NOMO-1 treated with dmso at 0.1 percent for 144 hours (cell line): ENCODE measurements around the gene PLA2G2F.
"Not testable (repeated sequence)": the region's sequence is repeated elsewhere in the genome, so short reads cannot be mapped to it uniquely, and the experiment has no call there.

Experiments used
- DNase-seq: peaks from one replicate; lab custom pipeline; 2025; ENCODE audit not compliant: unreplicated experiment; lab: John Stamatoyannopoulos, UW

PLA2G2F gene

DNA sequence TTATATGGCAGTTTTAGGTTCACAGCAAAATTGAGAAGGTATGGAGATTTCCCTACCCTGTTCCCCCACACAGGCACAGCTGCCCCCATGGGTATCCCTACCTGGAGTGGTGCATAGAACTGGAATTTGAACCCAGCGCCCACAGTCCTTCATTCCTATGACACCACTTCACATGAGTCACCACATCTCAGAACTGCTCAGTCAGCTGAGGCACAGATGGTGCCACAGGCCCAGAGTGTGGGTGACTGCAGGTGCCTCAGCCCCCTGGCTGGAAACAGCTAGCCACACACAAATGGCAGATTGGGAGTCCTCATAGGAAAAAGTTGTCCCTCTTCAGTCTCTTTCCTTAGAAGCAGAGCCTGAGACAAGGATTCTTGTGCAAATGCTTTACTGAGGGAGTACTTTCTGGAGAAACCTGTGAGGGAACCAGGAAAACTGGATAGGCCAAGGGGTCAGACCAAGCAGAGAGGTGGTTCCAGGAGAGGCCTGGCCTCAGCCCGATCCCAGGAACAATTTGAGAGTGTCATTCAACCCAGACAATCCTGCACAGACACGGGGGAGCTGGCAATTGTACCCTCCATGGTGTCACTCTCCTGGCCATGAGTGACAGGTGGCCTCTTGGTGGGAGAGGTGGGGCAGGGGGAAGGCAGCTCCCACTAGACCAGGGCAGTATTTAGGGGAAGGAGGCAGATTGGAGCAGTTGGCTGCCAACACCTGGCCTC, 26.7 kb upstream of the PLA2G2F start:
- DNase-seq, result no peak

DNA sequence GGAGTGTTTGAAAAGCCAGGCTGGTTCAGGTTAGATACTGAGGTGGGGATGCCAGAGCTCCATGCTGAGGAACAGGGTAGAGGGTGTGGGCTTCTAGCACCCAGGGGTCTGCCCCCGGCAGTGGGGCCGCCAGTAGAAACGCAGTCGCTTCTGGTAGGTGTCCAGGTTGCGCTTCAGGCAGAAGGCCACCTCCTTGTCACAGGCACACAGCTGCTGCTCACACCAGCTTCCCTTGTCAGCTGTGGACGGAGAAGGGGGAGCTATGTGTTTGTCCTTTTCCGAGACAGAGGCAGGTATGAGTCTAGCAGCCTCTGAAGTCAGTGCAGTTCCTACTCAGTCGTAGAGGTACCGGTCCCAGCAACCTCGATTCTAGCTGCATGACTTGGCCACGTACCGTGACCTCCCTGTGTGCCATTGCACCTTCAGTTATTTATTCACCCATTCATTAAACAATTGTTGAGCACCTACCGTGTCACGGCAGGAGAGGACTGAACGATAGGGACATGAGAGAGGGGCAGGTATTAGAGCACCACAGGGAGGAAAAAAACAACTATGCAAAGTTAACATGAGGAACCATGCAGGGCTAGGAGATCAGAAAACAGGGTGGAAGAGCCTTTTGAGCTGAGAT, 25.0 kb upstream of the PLA2G2F start:
- no peak for DNase-seq

DNA sequence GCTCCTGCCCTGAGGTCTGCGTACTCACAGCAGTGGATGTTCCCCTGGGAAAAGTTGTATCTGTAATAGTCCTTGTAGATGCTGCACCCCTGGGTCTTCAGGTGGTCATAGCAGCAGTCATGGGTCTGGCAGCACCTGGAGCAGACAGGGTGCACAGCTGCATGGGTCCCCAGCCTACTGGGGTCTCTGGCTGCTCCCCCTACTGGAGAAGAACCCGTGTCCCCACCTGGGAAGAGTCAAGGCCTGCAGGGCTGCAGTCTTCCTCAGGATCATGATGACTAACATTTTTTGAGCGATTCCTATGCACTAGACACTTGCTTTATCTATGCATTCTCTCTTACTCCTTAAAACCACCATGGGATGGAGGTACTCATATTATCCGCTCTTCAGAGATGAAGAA, 23.6 kb upstream of the PLA2G2F start:
- no peak for DNase-seq

DNA sequence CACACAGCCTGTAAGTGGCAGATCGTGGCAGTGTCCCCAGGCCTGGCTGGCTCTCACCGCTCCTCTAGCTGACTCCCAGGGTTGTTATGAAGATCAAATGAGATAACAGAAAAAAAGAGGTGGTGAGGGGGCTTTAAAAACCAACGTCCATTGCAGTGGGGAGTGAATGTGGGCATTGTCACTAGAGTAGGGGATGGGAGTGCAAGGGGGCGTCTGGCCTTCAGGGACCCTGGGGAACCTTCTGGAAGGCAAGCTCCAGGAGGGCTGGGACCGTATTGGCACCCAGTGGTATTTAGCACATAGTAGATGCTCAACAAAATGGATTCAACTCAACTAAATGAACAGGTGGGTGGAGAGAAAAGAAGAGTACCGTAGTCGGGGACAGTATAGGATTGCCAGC, 23.2 kb upstream of the PLA2G2F start:
- no peak for DNase-seq

DNA sequence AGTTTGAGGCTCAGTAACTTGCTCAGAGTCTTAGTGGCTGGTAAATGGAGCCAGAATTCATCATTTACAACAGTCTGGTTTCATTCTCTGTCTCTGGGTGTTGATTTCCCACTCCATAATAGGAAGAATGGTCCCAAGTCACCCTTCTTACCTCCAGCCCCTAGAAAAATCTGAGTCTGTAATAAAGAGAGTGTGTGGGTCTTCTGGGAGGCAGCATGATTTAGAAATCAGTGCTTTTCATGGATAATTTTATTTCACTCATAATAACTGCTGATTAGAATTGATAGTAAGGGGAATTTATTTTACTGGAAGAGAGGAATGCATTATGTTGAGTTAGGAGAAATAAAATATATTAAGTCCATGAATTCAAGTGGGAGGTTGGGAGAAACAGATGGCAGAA, 21.9 kb upstream of the PLA2G2F start:
- DNase-seq, result no peak

DNA sequence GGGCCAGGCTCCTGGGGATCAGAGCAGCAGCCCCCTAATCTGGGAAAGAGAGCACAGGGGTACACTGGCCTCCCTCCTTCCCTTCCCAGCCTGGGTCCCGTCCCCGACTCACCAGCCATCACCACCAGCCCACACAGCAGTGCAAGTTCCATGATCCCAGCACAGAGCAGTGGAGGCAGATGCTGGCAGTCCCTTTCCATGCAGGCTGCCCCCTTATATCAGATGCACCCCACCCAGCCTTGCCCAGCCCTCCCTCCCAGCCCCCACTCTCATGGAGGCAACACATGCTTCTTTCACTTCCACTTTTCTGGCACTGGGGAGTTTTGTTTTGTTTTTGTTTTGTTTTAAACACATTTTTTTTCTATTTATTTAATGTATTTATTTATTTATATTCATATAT, 19.8 kb upstream of the PLA2G2F start, which contains the start of gene PLA2G2D:
Gene PLA2G2D (minus strand): TSS at position 190 of the 400 bp plus-strand sequence. CDS start 38 bp downstream, at position 152.
- DNase-seq, result no peak

DNA sequence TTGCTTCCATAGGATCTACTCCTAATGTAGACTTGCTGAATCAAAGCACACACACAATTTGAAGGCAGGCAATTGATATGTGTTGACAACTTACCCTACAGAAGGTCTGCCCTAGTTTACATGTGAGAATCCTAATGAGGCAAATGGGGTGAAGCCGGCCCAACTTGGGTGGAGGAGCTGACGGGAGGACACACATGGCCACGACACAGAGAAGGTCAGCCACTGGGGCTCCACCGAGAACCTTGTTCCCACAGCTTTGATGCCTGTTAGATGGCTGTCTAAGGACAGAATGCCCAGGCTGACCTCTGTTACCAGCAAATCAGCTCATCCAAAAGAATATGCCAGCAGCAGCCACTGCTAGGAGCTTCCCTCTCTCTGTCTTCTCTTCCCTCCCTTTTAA, 18.3 kb upstream of the PLA2G2F start:
- DNase-seq, result no peak

DNA sequence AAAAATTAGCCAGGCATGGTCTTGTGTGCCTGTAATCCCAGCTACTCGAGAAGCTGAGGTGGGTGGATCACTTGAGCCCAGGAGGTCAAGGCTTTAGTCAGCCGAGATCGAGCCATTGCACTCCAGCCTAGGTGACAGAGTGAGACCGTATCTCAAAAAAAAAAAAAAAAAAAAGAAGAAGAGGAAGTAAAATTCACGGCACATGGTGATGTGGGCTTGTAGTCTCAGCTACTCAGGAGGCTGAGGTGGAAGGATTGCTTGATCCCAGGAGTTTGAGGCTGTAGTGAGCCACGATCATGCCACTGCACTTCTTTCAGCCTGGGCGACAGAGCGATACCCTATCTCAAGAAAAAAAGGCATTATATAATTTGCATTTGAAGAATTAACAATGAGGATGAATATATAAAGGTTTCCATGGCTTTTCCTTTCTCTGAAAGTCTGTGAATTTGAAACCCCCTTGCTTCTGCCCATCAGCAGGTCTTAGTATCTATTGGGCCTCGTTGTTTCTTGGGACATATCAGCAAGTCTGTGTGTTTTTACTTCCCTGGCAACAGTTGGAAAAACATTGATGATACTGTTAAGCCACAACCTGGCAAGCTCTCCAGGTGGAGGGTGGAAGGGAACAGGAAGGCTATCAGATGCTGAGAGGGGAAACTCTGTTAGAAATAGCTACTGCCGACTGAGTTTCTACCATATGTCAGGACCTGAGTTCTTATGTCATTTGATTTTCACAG, 15.2 kb upstream of the PLA2G2F start:
- DNase-seq, result no peak

DNA sequence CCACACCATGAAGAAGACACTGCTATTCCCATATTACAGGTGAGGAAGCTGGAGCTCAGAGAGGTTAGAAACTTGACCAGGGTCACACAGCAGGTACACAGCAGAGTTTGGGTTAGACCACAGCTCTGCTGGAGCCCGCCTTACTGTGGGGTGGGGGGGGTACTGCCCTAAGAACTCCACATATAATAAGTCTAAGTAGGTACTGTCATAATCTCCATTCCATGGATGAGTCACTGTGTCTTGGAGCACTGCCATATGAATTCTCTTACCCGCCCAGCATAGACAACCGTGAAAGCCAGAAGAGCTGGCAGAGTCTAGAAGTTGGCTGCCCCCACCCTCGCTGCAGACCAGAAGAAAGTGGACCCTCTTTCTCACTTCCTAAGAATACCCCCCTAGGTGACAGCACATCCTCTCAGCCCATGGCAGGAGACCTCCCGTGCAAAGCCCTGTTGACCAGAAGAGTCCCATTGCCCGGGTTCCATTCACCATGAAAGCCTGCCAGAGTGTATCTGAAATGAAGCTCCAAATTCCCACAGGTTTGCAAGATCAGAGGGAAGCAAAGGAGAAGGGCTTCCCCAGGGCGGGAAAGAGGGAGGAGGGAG, 14.6 kb upstream of the PLA2G2F start:
- DNase-seq, result no peak

DNA sequence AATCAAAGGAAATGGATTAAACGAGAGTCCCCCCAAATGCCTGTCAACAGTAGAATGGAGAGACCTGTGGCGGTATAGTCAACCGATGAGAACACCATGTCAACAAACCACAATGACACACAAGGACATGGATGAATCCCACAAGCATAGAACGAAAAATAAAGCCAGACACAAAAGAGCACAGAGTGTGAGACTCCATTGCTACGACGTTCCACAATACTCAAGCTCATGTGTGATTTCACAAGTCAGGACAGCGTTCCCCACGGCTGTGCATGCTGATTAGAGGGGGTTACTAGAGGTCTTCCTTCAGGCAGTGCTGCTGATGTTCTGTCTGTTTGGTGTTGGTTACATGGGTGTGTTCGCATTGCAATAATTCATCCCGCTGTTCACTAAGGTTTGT, 14.0 kb upstream of the PLA2G2F start:
- DNase-seq, result no peak

DNA sequence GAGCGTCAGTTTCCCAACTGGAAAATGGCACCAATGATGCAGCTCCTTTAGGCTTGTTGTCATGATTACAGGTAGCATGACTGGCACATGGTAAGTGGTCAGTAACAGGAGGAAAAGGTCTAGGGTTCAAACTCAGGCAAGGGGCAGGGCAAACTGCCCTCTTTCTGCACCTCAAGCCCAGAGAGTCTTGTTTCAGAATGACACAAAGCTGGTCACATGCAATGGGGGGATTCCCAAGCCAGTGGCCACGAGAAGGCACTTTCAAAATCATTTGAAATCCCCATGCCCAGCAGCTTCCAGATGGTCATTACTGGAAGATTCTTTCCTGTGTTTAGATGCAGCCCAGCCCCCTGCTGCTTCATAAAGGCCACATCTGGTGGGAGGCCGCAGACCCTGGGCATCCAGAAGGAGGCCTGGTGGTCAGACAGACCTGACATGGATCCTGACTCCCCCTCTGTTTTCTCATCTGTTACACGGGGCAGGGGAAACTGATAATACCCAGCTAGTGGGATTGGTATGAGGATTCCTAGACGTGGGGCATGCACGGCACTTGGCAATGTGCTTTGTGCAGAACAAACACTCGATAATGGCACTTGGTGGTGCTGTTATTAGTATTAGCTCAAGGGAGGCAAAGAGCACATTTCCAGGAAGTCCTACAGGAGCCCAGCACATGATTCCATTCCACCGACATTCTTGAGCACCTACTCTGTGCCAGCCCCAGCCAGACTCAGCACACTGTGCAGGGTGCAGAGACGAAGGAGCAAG, 12.9 kb upstream of the PLA2G2F start:
- no peak for DNase-seq

DNA sequence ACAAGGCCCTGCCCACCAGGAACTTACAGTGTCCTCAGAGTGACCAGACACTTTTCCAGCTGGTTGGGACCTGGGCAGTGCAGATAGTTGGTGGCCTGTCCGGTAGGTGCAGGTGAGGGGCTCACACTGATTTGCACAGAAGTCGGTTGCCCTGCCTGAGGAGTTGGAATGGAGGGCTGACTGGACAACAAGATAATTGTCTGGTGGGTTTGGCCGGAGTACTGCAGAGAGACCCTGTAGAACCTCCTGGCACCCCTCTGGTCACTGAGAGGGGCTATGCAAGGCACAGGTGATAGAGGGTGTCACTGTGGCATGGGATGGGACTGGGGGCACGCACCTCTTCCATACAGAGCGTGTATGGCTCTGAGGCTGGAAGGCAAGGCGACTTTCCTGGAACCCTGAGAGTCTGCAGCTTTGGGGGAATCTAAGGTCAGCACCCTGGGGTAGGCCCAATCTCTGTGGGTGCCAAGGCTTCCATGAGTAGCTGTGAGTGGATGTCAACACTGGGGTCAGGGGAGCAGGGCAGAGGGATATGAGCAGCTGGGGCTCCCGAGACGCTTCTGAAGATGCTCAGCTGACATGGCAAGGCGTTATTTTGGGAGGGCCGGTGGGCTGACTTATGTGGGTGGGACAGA, 12.2 kb upstream of the PLA2G2F start:
- DNase-seq, result no peak

DNA sequence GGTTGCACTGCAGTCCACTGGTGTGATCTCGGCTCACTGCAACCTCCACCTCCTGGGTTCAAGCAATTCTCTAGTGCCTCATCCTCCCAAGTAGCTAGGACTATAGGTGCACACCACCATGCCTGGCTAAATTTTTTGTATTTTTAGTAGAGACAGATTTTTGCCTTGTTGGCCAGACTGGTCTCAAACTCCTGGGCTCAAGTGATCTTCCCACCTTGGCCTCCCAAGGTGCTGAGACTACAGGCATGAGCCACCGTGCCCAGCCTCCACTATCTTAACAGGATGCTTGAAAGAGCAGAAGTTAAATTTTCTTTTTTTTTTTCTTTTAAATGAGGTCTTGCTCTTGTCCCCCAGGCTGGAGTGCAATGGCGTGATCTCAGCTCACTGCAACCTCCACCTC, 8.6 kb upstream of the PLA2G2F start:
- not testable (repeated sequence) for DNase-seq

DNA sequence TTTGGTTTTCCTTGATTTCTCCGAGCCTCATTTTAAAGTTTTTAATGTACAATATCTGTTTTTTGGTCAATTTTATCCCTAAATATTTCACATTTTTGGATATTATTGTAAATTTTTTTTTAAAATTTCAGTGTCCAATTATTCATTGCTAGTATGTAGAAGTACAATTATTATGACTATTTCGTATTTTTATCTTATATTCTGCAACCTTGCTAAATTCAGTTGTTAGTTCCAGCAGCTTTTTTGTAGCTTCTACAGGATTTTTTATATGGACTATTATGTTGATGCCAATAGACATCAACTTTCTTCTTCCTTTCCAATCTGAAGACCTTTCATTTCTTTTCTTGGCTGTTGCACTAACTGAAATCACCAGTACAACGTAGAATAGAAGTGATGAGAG, 4.1 kb upstream of the PLA2G2F start:
- DNase-seq, result no peak

DNA sequence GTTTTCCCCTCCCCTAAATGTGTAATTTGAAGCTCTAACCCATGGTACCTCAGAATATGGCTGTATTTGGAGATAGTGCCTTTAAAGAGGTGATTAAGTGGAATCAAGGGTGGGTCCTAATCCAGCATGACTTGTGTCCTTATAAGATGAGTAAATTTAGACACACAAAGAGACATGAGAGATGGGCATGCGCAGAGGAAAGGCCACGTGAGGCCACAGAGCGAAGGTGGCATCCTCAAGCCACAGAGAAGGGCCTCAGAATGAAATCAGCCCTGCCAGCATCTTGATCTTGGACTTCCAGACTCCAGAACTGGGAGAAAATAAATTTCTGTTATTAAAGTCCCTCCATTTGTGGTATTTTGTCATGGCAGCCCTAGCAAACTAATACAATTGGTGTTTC, 2.9 kb upstream of the PLA2G2F start:
- DNase-seq, result no peak

DNA sequence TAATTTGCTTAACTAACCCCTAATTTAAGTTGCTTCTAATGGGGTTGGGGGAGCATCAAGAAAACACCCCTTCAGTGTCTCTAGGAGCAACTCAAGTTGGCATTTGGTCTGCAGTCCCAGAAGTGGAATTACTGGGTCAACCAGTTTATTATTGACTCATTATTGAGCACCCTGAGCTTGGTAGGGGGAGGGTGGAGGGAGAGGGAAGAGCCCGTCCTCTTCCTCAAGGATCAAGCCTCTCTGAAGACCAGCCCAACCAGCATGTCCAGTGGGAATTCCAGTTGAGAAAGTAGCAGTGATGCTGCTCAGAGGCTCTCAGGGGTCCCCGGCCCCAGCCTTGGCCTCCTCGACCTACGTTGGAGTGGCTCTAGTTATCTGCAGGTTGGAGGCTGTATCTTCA, 2.1 kb upstream of the PLA2G2F start:
- no peak for DNase-seq

DNA sequence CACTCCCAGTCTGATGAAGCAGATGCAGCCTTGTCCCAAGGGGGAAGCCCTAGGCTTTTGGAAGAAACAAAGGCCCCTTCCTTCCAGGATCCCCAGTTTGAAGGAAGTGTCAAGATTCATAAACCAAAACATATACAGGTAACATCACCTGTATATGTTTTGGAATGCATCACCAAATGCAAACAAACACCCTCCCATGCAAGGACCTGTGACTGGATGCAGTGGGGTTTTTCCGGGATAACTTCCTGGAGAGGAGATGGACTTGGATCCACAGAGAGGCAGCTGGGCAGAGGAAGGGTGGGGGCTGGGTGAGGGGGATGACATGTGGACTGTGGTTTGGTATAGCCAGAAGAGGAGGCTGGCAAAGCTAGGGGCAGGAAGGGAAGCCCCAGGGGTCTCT, 1.5 kb upstream of the PLA2G2F start:
- no peak for DNase-seq

DNA sequence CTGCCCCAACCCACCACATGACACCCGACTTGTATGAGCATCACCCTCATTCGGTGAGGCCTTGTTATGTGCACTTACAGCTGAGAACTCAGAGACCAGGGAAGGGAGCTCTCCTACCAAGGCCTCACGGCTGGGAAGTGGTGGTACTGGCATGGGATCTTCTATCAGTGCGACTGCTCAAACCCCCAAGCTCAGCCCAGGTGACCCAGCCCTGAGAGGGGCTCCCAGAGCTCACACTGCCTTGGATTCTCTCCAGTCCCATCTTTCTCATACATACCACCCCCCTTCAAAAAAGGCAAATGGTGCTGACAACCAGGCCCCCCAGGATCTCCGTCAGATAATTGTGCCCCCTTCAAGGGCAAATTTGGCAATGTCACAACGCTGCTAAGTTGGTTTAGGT, 777 bp upstream of the PLA2G2F start:
- DNase-seq, result no peak

DNA sequence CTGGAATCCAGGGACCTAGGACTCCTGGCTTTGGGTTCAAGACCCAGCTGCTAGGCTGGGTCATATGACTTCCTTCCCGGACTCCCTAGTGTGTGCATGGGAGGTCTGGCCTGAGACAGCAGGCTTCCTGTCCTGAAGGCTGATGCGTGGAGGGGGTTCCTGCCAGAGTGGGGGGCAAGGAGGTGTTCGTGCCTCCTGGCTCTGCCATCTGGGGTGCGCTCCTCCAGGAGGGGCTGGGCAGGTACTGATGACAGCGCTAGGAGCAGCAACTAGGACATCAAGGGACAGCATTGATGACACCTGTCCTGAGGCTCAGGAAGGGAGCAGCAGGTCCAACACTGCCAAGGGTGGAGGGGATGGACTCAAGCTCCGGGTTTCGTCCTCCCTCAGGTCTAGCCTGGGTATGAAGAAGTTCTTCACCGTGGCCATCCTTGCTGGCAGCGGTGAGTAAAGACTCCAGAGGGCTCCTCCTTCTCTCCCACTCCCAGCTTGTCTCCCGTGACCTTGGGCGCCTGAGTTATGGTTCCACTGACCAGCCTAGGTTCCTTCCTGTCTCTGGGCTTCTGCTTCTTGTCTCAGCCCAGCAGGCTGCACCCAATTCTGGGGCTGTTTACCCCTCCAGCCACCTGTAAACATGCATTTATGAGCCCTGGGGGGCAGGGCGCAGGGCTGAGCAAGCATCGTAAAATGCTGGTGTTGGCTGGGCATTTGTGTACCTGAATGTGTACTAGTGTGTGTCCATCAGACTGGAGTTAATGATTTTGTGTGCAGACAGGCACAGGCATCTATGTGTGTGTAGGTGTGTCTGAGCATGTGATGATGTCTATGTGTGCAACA, 871 bp downstream of the PLA2G2F start:
- DNase-seq, result no peak

DNA sequence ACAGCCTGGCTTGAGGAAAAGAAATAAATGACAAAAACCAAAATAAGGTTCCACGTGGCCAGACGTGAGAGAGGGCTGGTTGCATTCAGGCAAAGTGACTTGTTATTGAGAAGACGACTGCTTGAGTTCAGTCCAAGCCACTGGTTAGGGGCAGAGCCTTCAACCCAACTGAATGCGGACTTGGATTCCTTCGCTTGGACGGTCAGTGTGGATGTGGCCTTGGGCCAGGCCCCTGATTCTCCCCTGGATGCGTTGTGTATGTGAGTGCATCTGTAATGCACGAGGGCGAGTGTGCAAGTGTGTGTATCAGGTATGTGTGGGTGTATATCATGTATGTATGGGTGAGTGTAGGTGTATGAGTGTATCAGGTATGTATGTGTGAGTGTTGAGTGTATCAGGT, 1.9 kb downstream of the PLA2G2F start:
- no peak for DNase-seq
